ENCODE measurements around the gene S100A13. TPM values are rescaled to one million over a fixed set of nuclear protein-coding genes. Genes with fewer than 3 reads are reported as not detected.

The S100A13 gene
- total RNA-seq, 2 experiments from 2014 or later, result 8.1 to 9.4 TPM

GRCh38 chr1:153570874-153571273 is 56.4 kb downstream of the S100A13 start:
- DNase-seq, result no peak
- Mint-ChIP-seq H3K4me3 (no peak overlapping the region), H3K27me3 (peaks cover under 1% of the 10 kb centered on the region), H3K36me3 (ENCODE audit: low read depth) (no peaks in the 10 kb centered on the region), H3K4me1 (ENCODE audit: low read depth) (peaks cover 48% of the 10 kb centered on the region), H3K9me3 (no peaks in the 10 kb centered on the region), H3K27ac (no peak overlapping the region)
- TF ChIP-seq CTCF (IDR thresholded peaks at IDR 0.05), result no peak
- CTCF ChIA-PET, result interaction anchor here (1.0 to 7.7 kb wide), 7 partner anchors 10 to 61 kb away, joined by 3 to 191 read pairs (median 14); partner anchors contain the start of genes S100A14, S100A5 and S100A6
- POLR2A ChIA-PET, result interaction anchor here (1.5 to 6.3 kb wide), 2 partner anchors 36 to 63 kb away, joined by 5 to 80 read pairs; partner anchors contain the start of genes CHTOP and S100A6
- ATAC-seq, result no peak
- intact Hi-C loops (cut with micrococcal nuclease), result no loop called here

GRCh38 chr1:153569465-153569864 is 57.8 kb downstream of the S100A13 start:
- ChIA-PET CTCF (interaction anchor here (1.0 to 7.7 kb wide), 8 partner anchors 25 to 417 kb away, joined by 3 to 191 read pairs (median 7); partner anchors contain the start of genes RAB13, S100A14, S100A4 and S100A6), POLR2A (interaction anchor here (1.0 to 6.3 kb wide), 2 partner anchors 28 to 35 kb away, joined by 3 to 80 read pairs; partner anchors contain the start of gene S100A6)
- H3K27ac Mint-ChIP-seq, result no peak overlapping the region
- no peak for DNase-seq
- no peaks in the 10 kb centered on the region for H3K27me3 Mint-ChIP-seq
- no peaks in the 10 kb centered on the region for H3K9me3 Mint-ChIP-seq
- no peak overlapping the region for H3K4me3 Mint-ChIP-seq
- intact Hi-C loops (cut with micrococcal nuclease), result loop anchor here (2.0 kb wide), 1 partner anchor 37 kb away; no protein-coding TSS in a partner anchor
- H3K4me1 Mint-ChIP-seq (ENCODE audit: low read depth), result peaks cover 55% of the 10 kb centered on the region
- no peaks in the 10 kb centered on the region for H3K36me3 Mint-ChIP-seq (ENCODE audit: low read depth)
- no peak for TF ChIP-seq CTCF (IDR thresholded peaks at IDR 0.05)
- ATAC-seq, result no peak

Other genes with a start within 250 kb of the S100A13 start
- not detected for gene S100A8, start 236.4 kb downstream of the S100A13 start, total RNA-seq
- not detected for gene S100A7A, start 211.0 kb downstream of the S100A13 start, total RNA-seq
- gene S100A7, start 166.9 kb downstream of the S100A13 start, total RNA-seq, result not detected
- 100 to 1,000 TPM; 200 to 211 TPM for gene S100A6, start 91.5 kb downstream of the S100A13 start, total RNA-seq
- 1 to 10 TPM; 1.1 to 1.2 TPM for gene S100A5, start 86.6 kb downstream of the S100A13 start, total RNA-seq
- 100 to 1,000 TPM; 109 to 118 TPM for gene S100A4, start 81.7 kb downstream of the S100A13 start, total RNA-seq
- not detected for gene S100A3, start 78.2 kb downstream of the S100A13 start, total RNA-seq
- gene S100A2, start 61.7 kb downstream of the S100A13 start, total RNA-seq, result under 1 TPM in 1 of 2 experiments, not detected in 1; 0.50 TPM
- gene S100A16, start 14.4 kb downstream of the S100A13 start, total RNA-seq, result not detected
- gene S100A14, start 11.2 kb downstream of the S100A13 start, total RNA-seq, result not detected
- not detected for gene S100A1, start 929 bp upstream of the S100A13 start, total RNA-seq
- gene CHTOP, start 6.6 kb upstream of the S100A13 start, total RNA-seq, result 10 to 100 TPM; 76.8 to 83.2 TPM
- gene SNAPIN, start 31.2 kb upstream of the S100A13 start, total RNA-seq, result 10 to 100 TPM; 25.7 to 27.3 TPM
- 100 to 1,000 TPM; 328 to 333 TPM for gene ILF2, start 43.5 kb upstream of the S100A13 start, total RNA-seq
- gene NPR1, start 51.2 kb upstream of the S100A13 start, total RNA-seq, result not detected
- 10 to 100 TPM; 45.0 to 45.5 TPM for gene INTS3, start 100.5 kb upstream of the S100A13 start, total RNA-seq
- 1 to 10 TPM; 7.2 to 10.0 TPM for gene SLC27A3, start 147.9 kb upstream of the S100A13 start, total RNA-seq